Measurements from ENCODE around the gene FAM200B.

Gene FAM200B

DNA sequence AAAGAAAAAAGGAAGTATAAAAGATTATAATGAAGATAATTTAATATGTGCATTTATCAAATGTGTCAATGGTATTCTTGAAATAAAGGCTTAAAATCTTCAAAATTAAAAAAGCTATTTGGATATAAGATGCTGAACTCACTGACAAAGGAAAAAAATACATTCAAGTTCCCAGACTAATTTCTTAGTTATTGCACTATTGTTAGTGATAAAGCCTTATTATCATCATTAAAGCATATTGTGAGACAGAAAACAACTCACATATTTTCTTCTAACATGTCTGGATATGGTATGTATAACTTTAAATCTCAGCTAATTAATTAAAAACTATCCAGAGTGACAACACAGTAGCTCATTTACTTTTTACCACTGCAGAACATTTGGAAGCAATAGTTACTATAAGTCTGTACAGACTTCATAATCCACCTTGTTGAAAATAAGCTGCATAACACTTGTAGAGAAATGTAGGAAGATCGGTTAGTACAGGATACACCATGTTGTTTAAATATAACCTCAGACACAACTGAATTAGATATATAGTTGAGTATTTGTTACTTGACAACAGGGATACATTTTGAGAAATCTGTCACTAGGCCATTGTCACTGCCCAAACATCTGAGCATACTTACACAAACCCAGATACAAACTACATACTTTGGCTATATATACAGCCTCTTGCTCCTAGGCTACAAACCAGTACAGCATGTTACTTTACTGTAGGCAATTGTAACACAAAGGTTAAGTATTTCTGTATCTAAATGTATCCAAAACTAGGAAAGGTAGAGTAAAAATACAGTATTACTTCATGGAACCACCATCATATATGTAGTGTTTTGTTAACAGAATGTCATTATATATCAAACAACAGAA, 12.8 kb upstream of the FAM200B start:
- no peak for DNase-seq

- no peak for DNase-seq
Observed at GRCh38 chr4:15670576-15670975, 11.1 kb upstream of the FAM200B start.

DNA sequence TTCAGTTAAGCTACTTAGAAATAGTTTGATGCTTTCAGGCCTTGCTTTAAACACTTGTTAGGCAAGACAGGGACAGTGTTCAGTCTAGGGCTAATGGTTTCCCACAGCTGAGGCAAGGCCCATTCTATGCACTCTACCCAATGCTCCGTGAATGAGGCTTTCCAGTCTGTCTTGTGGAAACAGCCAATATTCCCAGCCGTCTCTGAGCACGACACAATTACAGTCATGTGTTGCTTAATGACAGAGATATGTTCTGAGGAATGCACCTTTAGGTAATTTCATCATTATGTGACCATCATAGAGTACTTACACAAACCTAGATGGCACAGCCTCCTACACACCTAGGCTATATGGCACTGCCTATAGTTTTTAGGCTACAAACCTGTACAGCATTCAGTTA, 9.5 kb upstream of the FAM200B start:
- DNase-seq: no peak

GRCh38 chr4:15673337-15673736, 8.3 kb upstream of the FAM200B start:
- DNase-seq: no peak

DNA sequence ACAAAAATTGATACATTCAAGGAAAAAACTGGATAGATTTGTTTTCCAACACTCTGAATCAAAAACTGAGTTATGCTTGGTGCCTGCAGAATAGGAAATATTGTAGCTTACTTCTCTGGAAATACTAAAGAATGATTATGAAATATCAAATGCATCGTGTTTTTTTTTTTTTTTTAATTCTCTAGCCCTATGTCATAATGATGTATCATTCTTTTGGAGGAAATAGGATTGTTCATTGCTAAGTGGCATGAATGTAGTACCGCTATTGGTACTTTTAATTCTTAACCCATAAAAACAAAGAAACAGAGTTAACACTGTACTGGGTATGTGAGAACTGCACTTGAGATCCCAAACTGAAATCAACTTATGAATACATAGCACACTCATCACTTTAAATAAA, 7.6 kb upstream of the FAM200B start:
- DNase-seq: no peak

DNA sequence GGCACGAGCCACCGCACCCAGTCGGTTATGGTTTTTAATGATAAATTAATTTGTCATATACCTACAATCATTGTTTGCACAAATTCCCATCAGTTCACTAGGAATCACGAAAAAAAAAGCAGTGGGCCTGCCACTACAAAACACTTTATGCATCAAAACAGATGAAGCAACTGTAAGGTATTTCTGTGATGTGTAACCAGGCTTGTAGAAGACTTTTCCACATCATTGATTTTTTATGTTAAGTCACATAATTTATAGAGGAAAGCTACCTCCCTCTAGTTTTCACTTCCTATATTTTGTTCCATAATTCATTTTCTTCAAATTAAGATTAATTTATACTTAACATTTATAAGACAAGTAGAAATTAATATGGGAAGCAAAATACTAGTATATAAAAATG, 6.7 kb upstream of the FAM200B start:
- no peak for DNase-seq

DNA sequence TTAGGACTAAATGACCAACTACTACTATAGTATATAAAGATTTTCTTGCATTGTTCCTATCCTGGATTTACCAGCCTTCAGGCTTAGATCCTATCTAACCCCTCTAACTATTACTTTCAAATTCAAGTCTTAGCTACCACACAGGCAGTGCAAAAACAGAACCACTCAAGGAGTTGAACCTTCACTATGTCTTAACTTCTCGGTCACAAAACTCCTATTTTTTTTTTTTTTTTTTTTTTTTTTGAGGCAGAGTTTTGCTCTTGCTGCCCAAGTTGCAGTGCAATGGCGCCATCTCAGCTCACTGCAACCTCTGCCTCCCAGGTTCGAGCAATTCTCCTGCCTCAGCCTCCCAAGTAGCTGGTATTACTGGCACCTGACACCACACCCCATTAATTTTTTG, 6.3 kb upstream of the FAM200B start:
- no peak for DNase-seq

DNA sequence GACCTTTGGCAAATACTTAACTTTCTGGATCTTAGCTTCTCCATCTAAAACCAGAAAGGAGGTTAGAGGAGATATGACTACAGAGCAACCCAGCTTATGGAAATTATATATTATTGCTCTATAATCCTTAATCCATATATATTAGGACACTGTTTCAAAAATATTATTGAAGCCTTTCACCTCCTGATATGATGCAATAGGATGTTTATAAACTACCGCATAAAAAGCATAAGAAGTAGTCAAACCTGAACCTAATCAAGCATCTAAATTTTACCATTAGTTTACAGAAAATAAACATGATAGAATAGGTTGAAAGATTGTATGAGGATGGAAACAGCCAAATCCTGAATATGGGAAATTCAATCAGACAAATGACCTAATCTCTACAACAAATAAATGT, 5.6 kb upstream of the FAM200B start:
- DNase-seq: no peak

DNA sequence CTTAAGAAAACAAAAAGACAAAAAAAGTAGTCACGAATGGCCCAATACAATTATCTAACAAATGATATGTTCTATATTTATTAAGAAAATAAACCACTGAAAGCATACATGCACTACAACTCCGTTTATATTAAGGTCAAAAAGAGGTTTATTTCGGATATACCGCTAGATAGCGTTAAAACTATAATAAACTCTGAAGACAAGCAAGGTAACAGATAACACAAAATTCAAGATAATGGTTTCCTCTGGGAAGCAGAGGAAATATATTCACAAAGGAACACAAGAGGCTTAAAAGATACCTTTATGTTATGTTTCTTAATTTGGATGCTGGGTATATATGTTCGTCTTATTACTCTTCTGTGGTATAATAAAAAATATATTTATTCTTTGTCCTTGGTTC, 4.7 kb upstream of the FAM200B start:
- no peak for DNase-seq

DNA sequence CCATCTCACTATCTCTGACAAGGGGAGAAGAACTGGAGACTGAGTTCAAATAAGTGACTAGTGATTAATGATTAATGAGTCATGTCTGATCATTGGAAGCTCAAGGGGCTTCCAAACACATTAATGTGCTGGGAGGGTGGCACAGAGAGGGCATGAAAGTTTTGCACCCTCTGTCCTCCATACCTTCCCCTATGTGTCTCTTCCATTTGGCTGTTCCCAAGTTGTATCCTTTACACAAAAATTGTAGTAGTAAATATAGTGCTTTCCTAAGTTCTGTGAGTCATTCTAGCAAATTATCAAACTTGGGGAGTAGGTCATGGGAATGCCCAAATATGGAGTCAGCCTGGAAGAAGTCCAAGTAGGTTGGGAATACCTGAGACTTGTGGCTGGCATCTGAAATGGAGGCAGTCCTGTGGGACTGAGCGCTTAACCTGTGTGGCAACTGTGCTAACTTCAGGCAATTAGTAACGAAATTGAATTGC, 4.1 kb upstream of the FAM200B start:
- DNase-seq: no peak

- no peak for DNase-seq
Observed at GRCh38 chr4:15681067-15681371, 608 bp upstream of the FAM200B start.

GRCh38 chr4:15682242-15683142, 865 bp downstream of the FAM200B start:
- DNase-seq: no peak

- DNase-seq: no peak
Observed at GRCh38 chr4:15683143-15683495, 1.5 kb downstream of the FAM200B start.

- DNase-seq: no peak
Observed at GRCh38 chr4:15684498-15684897, 2.9 kb downstream of the FAM200B start.

- no peak for DNase-seq
Observed at GRCh38 chr4:15688051-15688450, 6.4 kb downstream of the FAM200B start.

DNA sequence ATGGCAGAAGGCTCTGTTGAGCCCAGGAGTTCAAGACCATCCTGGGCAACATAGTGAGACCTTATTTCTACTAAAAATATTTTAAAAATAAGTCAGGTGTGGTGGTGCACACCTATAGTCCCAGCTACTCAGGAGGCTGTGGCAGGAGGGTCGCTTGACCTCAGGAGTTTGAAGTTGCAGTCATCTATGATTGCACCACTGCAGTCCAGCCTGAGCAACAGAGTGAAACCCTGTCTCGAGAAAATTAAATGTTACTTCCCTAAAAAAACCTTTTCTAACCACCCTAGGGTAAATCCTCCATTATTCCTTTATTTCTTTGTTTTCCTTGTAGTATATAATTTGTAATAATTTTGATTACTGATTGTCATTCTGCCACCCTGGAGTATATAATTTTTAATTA, 7.9 kb downstream of the FAM200B start:
- DNase-seq: no peak

GRCh38 chr4:15690020-15690809, 8.6 kb downstream of the FAM200B start:
- DNase-seq: no peak

DNA sequence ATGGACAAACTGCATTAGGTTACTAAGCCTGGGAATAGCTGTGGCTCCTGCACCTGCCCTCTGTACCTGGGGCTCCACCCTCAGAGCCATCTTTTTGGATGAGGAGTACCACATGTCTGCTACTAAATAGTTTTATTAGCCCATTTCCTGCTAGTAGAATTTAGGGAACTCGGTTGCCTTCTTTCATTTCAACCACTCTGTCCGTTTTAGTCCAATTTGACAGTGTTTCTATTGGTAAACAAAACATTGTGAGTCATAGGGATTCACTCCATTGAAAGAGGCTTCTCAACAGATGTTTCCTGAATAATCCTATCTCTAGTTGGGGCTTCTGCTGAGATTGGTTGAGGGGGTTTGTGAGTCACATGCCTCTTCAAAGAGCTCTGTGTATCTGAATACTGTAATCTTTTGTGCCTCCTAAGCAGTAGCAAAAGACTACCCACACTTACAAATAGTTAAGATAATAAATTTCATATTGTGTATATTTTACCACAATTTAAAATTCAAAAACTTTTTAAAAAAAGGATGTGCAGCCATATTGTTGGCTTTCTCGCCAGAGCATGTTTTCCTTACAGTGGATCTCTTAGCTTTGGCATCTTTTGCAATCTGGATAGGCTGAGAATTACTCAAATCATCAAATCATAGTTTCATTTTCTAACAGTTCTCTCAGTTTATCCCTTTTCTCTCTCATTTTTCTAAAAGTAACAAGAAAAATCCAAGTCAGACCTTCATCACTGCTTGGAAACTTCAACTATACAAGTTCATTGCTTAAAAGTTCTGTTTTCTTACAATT, 9.9 kb downstream of the FAM200B start:
- peak; percentile 12 to 71 for DNase-seq

DNA sequence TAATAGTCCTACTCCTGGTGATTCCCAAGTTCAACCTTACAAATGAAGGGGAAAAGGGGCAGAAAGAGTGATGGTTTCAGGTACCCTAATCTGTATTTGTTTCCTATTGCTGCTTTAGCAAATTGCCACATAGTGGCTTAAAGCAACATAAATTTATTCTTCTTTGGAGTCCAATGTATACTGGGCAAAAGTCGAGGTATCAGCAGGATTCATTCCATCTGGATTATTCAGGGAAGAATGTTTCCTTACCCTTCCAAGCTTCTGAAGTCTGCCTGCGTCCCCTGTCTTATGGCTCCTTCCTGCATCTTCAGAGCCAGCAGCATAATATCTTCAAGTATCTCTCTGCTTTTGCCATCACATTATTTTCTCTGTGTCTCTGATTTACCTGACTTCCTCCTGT, 11.0 kb downstream of the FAM200B start:
- DNase-seq: no peak

DNA sequence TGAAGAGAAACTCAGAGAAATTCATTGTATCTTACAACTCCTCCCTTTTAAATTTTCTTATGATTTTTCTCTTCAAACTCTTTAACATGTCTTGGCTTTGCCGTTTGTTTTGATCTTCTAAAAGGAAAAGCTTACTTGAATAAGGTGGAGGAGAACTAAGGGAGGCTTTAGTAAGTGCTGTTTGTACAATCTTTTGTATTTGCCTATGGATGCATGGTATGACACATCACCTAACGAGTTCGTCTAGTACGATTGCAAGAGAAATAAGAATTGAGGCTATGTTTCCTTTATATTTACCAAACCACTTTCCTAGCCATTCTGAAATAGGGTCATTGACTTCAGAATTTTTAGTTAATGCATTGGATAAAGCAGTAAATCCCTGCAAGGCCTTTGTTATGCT, 12.8 kb downstream of the FAM200B start:
- DNase-seq: no peak

- peak; percentile 5 to 45 for DNase-seq
Observed at GRCh38 chr4:15695240-15695699, 13.6 kb downstream of the FAM200B start.

- DNase-seq: no peak
Observed at GRCh38 chr4:15695729-15696128, 14.1 kb downstream of the FAM200B start.

Measured in NCI-H524 (cell line).